ENCODE data around the gene FIGLA.

FIGLA gene

GRCh38 chr2:70795164-70795995, 4.9 kb upstream of the FIGLA start:
- Histone ChIP-seq H4K20me1 (ENCODE audit: control insufficient read depth, insufficient read depth, low read depth, low read length) (no peaks in the 10 kb centered on the region), H3K27ac (ENCODE audit: low read depth, low read length) (no peak overlapping the region), H3F3A (ENCODE audit: control insufficient read depth, insufficient read depth) (no peaks in the 10 kb centered on the region), H3K9me2 (replicated peaks; ENCODE audit: control insufficient read depth, low read length) (no peaks in the 10 kb centered on the region), H3K79me2 (ENCODE audit: control insufficient read depth, low read length) (no peaks in the 10 kb centered on the region), H3K4me1 (ENCODE audit: control insufficient read depth, low read length) (no peaks in the 10 kb centered on the region), H3K27me3 (ENCODE audit: control insufficient read depth, low read length) (peaks cover 5% of the 10 kb centered on the region; the same call in 1 of the 2 replicates), H3K36me3 (ENCODE audit: control insufficient read depth, low read length) (no peaks in the 10 kb centered on the region), H3K4me3 (ENCODE audit: low read length) (no peak overlapping the region), H3K4me2 (ENCODE audit: low read length) (no peak overlapping the region), H3K9me3 (ENCODE audit: control insufficient read depth, insufficient read depth, low read length) (0 out of 2 replicates have a peak, but pooled peaks cover 3% of the 10 kb centered on the region)
- TF ChIP-seq EZH2phosphoT487 (IDR thresholded peaks at IDR 0.05; ENCODE audit: borderline replicate concordance, low read length) = no peak
- TF ChIP-seq CTCF (IDR thresholded peaks at IDR 0.05; ENCODE audit: low read depth, low read length, poor library complexity, severe bottlenecking) = no peak

GRCh38 chr2:70793450-70793849, 3.0 kb upstream of the FIGLA start:
- Histone ChIP-seq H3K9me2 (replicated peaks; ENCODE audit: control insufficient read depth, low read length) (no peaks in the 10 kb centered on the region), H3K9me3 (ENCODE audit: control insufficient read depth, insufficient read depth, low read length) (no peaks in the 10 kb centered on the region), H3K4me2 (ENCODE audit: low read length) (no peak overlapping the region), H3K4me1 (ENCODE audit: control insufficient read depth, low read length) (no peaks in the 10 kb centered on the region), H3K27ac (ENCODE audit: low read depth, low read length) (no peak overlapping the region), H3K36me3 (ENCODE audit: control insufficient read depth, low read length) (no peaks in the 10 kb centered on the region), H4K20me1 (ENCODE audit: control insufficient read depth, insufficient read depth, low read depth, low read length) (no peaks in the 10 kb centered on the region), H3K79me2 (ENCODE audit: control insufficient read depth, low read length) (no peaks in the 10 kb centered on the region), H3F3A (ENCODE audit: control insufficient read depth, insufficient read depth) (no peaks in the 10 kb centered on the region), H3K27me3 (ENCODE audit: control insufficient read depth, low read length) (peaks cover 13% of the 10 kb centered on the region; the same call in 1 of the 2 replicates), H3K4me3 (ENCODE audit: low read length) (no peak overlapping the region)
- TF ChIP-seq EZH2phosphoT487 (IDR thresholded peaks at IDR 0.05; ENCODE audit: borderline replicate concordance, low read length) (no peak), CTCF (IDR thresholded peaks at IDR 0.05; ENCODE audit: low read depth, low read length, poor library complexity, severe bottlenecking) (no peak)

GRCh38 chr2:70789304-70790135, 923 bp downstream of the FIGLA start:
- no peak overlapping the region for H3K4me3 ChIP-seq (ENCODE audit: low read length)
- H3F3A ChIP-seq (ENCODE audit: control insufficient read depth, insufficient read depth) = no peaks in the 10 kb centered on the region
- no peak overlapping the region for H3K4me2 ChIP-seq (ENCODE audit: low read length)
- peaks cover 18% of the 10 kb centered on the region for H3K27me3 ChIP-seq (ENCODE audit: control insufficient read depth, low read length)
- H4K20me1 ChIP-seq (ENCODE audit: control insufficient read depth, insufficient read depth, low read depth, low read length) = no peaks in the 10 kb centered on the region
- peak; percentile 36 for TF ChIP-seq CTCF (IDR thresholded peaks at IDR 0.05; ENCODE audit: low read depth, low read length, poor library complexity, severe bottlenecking)
- no peak for TF ChIP-seq EZH2phosphoT487 (IDR thresholded peaks at IDR 0.05; ENCODE audit: borderline replicate concordance, low read length)
- H3K9me2 ChIP-seq (replicated peaks; ENCODE audit: control insufficient read depth, low read length) = no peaks in the 10 kb centered on the region
- H3K36me3 ChIP-seq (ENCODE audit: control insufficient read depth, low read length) = no peaks in the 10 kb centered on the region
- no peaks in the 10 kb centered on the region for H3K79me2 ChIP-seq (ENCODE audit: control insufficient read depth, low read length)
- H3K4me1 ChIP-seq (ENCODE audit: control insufficient read depth, low read length) = no peaks in the 10 kb centered on the region
- H3K9me3 ChIP-seq (ENCODE audit: control insufficient read depth, insufficient read depth, low read length) = no peaks in the 10 kb centered on the region
- no peak overlapping the region for H3K27ac ChIP-seq (ENCODE audit: low read depth, low read length)

Data from DOHH2 (cell line).